GM23248 (cell line): ENCODE results near the gene LTK.

Experiments used
- EZH2 ChIP-seq: fragments of 200-600 bp; sonication (generic); IDR thresholded peaks from 2 replicates; pipeline ENCODE4 v1.6.1; 2018; ENCODE audit warnings: antibody characterized with exemption, mild to moderate bottlenecking; ENCODE audit not compliant: insufficient read depth, poor library complexity, severe bottlenecking
- EZH2phosphoT487 ChIP-seq: fragments of 200-600 bp; sonication (generic); IDR thresholded peaks from 2 replicates; pipeline ENCODE4 v1.6.1; 2018; ENCODE audit warnings: antibody characterized with exemption, moderate library complexity, mild to moderate bottlenecking, low read depth; ENCODE audit not compliant: insufficient read depth

DNA sequence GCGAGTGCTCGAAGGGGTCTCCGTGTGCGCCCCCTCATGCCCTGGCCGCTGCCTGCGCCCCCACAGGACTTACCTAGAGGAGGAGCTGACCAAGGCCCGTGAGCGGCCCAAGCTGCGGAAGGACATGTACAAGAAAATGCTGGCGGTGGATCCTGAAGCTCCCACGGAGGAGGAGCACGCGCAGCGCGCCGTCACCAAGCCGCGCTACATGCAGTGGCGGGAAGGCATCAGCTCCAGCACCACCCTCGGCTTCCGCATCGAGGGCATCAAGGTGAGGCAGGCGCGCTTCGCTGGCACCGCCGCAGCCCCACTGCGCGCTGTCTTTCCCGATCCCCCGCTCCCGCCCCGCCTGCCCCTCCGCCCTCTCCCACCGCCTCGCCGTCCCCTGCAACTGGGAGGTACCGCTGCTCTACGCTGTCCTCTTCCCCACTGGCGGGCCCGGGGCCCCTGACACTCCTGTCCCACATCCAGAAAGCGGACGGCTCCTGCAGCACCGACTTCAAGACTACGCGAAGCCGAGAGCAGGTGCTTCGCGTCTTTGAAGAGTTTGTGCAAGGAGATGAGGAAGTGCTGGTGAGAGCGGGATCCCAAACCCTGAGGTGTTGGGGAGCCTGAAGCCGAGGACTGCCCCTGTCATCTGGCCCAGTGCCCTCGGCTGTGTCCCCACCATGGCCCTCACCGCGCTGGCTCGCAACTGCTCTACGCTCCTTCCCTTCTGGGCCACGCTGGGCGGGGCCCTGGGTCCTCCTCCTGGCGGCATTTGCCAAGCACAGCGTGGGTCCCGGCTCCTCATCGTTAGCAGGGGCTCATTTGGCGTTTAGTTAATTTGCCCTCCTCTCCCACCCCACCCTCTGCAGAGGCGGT lies 11.5 kb downstream of the LTK start:
- TF ChIP-seq EZH2phosphoT487 (peak; percentile 56; the same call in 1 of the 2 replicates), EZH2 (no peak)
